Activated CD4-positive, CD25-positive, alpha-beta regulatory T cell treated with anti-CD3 and anti-CD28 coated beads, Interleukin-2, amount 50 U/mL, for 24 hours (primary cell): ENCODE results near the gene POU2F1.
A peak's percentile ranks its signal among the peaks of the same experiment; 100 is the strongest.
"Not testable (repeated sequence)": the region's sequence is repeated elsewhere in the genome, so short reads cannot be mapped to it uniquely, and the experiment has no call there.

ENCODE experiments used
- ATAC-seq, 2 donors: fragments of 150-1000 bp; cut with Tn5 transposase; one replicate each; pipeline ENCODE4 v1.10.0; 2021; ENCODE audit warnings: mild to moderate bottlenecking in 1 of 2, moderate library complexity in 1 of 2

Gene POU2F1

GRCh38 chr1:167231873-167232450 lies 11.3 kb downstream of the POU2F1 start:
- no peak for ATAC-seq

- no peak for ATAC-seq
Measured at GRCh38 chr1:167232801-167233200, 12.1 kb downstream of the POU2F1 start.

GRCh38 chr1:167233373-167233772 lies 12.7 kb downstream of the POU2F1 start:
- ATAC-seq = no peak

DNA sequence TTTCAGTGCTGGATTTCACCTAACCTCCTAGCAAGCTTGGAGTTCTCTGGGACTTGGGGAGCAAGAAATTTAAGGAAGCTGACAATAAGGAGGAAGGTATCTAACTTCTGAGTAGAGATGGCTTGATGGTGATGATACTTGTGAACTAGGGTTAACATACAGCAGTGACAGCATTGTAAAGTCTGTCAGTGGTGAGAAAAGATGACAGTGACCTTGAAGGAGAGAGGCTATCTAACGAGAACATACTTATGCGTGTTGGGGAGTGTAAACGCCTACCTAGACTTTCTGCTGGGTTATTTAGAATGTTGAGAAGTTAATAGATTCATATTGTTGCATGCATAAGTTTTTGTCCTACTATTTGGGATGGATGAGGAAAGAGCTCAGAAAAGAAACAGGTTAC lies 16.3 kb downstream of the POU2F1 start:
- no peak for ATAC-seq

DNA sequence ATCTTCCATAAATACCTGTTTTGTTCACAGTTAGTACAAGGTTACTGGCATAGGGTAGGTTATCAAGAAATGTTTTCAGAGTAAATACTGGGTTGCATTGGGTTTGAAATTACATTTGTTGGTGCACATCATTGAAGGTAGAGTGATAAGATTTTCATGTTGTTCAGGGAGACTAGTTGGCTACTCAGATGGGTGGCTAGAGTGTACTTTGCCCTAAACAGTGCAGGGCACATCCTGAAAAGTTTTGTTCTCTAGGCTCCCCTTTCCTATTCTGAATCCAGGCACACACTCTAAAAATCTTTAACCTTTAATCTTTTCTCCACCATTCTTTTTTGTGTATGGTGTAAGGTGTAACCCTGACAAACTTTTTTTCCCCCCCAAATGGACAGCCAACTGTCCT lies 18.0 kb downstream of the POU2F1 start:
- ATAC-seq = no peak

- ATAC-seq = no peak
Measured at GRCh38 chr1:167239257-167239656, 18.6 kb downstream of the POU2F1 start.

- no peak for ATAC-seq
Measured at GRCh38 chr1:167244244-167244643, 23.6 kb downstream of the POU2F1 start.

DNA sequence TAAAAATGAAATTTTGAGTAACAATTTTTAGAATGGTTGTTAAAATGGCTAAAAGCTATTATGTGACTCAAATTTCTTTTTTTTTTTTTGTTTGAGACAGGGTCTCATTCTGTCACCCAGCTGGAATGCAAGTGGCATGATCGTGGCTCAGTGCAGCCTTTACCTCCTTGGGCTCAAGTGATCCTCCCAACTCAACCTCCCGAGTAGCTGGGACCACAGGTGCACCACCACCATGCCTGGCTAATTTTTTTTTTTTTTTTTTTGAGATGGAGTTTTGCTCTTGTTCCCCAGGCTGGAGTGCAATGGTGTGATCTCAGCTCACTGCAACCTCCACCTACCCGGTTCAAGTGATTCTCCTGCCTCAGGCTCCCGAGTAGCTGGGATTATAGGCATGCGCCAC lies 24.5 kb downstream of the POU2F1 start:
- ATAC-seq = not testable (repeated sequence)

- no peak for ATAC-seq
Measured at GRCh38 chr1:167246971-167247370, 26.3 kb downstream of the POU2F1 start.

GRCh38 chr1:167247754-167248153 lies 27.1 kb downstream of the POU2F1 start:
- no peak for ATAC-seq

GRCh38 chr1:167248707-167249642 lies 28.3 kb downstream of the POU2F1 start:
- ATAC-seq = no peak

DNA sequence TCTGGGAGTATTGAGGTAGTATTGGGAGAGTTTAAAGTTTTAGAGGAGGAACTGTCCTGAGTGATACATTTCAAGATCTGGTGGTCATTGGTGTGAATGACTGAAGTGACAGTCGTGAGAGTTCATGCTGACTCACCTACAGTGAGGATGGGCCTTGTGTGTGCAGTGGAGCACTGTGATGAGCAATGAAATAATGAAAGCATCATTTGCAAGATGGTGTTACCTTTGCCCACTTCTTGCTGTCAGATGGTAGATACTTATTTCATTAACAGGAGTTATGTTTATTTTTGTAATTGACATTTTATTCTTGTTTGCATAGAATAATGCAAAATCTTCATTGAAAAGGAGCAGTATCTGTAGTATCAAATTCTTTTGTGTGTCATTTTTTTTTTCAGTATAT lies 29.0 kb downstream of the POU2F1 start:
- peak; percentile 95 for ATAC-seq

DNA sequence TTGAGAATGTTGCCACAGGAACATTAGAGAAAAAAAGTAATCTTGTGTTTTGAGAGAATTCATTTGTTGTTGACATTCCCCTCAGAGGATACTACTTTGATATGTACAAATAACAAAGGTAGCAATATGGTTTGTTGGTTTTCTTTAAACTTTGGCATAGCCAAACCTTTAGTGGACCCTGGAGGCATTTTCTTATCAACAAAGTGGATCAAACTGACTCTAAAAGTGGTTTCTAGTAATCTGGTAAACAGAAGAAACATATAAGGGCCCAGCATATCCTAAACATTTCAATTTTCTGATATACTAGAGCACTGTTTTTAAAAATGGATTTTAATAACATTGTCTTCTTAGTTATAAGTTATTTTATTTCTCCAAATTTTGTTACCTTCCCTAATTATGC lies 29.8 kb downstream of the POU2F1 start:
- ATAC-seq = no peak

DNA sequence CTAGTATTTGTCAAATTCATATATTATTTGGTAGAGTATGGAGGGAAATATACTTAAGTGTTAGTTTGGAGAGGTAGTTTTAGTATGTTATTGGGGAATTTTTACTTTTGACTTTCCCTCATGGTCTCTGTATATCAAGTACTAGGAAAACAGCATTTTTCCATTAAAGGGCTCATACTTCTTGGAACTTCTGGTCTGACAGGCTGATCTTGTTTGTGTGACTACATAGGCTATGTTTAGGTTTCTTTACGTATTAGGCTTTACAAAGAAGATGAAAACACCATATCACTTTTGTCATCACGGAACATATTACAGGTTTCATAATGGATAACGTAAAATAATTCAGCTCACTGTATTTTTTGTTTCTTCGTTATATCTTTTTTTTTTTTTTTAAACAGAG lies 30.8 kb downstream of the POU2F1 start:
- ATAC-seq = no peak

- ATAC-seq = no peak
Measured at GRCh38 chr1:167252986-167253385, 32.3 kb downstream of the POU2F1 start.

- no peak for ATAC-seq
Measured at GRCh38 chr1:167258858-167259257, 38.2 kb downstream of the POU2F1 start.

- ATAC-seq = no peak
Measured at GRCh38 chr1:167262836-167263235, 42.1 kb downstream of the POU2F1 start.

DNA sequence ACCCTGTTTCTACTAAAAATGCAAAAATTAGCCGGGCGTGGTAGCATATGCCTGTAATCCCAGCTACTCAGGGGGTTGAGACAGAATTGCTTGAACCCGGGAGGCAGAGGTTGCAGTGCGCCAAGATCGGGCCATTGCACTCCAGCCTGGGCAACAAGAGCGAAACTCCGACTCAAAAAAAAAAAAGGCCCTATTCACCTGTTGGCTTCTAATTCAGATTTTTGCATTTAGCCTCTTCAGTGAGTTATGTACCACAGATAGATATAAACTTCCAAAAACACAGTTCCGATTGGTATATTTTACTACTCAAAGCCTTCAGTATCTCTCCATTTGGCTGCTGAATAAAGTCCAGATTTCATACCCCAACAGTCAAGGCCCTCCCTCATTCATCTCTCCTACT lies 42.7 kb downstream of the POU2F1 start:
- no peak for ATAC-seq

DNA sequence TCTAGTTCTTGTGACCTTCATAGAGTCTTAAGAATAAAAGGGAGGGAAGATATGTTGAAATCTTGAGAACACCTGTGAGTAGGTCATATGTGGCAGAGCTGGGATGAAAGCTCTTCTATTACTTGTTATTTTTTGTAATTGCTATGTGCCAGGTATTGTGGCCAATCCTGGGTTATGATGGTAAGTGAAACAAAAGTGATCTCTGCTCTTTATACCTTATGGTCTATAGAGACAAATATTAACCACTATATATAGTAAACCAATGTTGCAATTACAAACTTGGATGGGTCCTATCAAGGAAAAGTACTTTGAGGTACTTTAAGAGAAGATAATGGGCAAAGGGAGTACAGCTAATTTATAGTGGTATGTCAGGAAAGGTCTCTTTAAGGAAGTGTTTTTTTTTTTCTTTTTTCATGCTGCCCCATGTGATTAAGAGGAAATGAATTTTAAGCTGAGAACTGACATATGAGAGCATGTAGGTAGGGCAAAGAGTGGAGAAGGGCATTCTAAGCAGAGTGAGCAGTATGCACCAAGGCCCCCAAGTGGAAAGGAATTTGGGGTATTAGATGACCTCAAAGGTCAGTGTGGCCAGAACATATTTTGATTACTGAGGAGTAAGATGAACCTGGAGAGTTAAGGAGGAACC lies 43.3 kb downstream of the POU2F1 start:
- ATAC-seq = peak in 1 of 2 donors; percentile 33

GRCh38 chr1:167266965-167267364 lies 46.3 kb downstream of the POU2F1 start:
- ATAC-seq = no peak

DNA sequence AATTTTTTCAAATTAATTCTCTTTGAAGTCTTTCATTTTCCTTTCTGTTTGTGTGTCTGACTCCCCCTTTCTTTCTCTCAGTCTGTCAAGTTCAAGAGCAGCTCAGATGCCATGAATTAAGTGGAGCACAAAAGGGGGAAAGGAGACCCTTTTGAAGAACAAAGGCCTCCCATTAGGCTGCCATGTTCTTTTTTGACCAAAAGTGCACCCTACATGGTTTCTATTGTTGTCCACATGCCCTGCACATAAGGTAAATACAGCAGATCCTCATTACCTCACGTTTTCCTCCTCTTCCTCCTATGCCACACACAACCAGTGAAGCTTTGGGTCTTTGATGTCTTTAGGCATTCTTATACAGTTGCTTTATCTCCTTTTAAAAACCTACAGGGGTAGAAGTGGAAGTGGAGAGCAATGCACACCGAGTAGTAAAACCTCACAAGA lies 47.7 kb downstream of the POU2F1 start:
- ATAC-seq = no peak

DNA sequence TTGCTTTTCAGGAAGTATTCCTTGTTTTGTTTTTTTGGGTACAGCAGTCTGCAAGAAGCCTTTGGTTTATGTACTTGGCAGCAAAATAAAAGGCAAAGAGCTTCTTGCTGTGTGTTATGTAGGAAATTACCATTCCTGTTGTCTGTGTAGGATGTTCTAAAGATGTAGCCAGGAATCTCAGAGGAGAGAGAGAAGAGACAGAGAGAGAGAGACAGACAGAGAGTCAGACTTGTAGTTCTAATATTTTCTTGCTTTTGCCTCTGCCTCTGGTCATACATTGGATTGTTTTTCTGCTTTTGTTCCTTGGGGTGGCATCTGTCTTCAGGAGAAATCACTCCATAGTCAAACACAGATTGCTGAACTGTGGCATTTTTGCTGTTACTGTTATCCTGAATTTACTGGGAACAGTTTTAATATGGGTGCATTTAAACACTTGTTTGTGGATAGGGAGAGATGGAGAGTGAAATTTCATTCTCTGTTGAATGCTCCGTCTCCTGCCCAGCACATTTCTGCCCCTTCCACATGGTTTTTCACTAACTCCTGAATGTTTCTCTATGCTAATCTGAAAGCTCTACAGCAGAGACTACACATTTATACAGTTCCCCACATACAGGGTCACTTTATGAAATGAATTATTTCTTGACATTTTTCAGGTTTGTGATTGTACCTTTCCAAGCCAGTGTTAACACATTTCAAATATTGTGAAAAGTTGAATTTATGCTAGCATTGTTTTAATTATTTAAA lies 49.8 kb downstream of the POU2F1 start:
- no peak for ATAC-seq

DNA sequence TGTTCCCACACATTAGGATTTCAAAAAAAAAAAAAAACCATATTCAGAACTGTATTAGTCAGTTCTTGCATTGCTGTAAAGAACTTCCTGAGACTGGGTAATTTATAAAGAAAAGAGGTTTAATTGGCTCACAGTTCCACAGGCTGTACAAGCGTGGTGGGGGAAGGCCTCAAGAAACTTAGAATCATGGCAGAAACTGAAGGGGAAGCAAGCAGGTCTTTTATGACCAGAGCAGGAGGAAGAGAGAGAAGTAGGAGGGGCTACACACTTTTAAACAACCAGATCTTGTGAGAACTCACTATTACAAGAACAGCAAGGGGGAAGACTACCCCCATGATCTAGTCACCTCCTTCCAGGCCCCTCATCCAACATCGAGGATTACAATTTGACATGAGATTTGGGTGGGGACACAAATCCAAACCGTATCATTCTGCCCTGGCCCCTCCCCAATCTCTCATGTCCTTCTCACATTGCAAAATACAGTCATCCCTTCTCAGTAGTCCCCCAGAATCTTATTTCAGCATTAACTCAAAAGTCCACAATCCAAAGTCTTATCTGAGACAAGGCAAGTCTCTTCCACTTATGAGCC lies 51.8 kb downstream of the POU2F1 start:
- ATAC-seq = no peak
